Uterus (tissue), 2 donors: Measurements from ENCODE around the gene GGCX.

Experiments used
- POLR2A ChIP-seq, 2 donors: fragments of 450-650 bp; IDR thresholded peaks; one replicate each; pipeline ENCODE4 v1.6.1; 2016; ENCODE audit warnings: antibody characterized with exemption in 2 of 2, mild to moderate bottlenecking in 1 of 2, moderate library complexity in 1 of 2
- TF ChIP-seq, protein P1 (sequence below), 4 experiments: fragments of 200-600 bp in 2 of 4; fragments of 450-650 bp in 2 of 4; sonication (generic) in 2 of 4; IDR thresholded peaks; one replicate each; pipeline ENCODE4 v1.5.1; 2016 to 2019; ENCODE audit warnings: antibody characterized with exemption in 4 of 4, mild to moderate bottlenecking in 2 of 4, moderate library complexity in 1 of 4

GRCh38 chr2:85604568-85605339 is 43.5 kb upstream of the GGCX start:
- TF ChIP-seq, protein P1, sequence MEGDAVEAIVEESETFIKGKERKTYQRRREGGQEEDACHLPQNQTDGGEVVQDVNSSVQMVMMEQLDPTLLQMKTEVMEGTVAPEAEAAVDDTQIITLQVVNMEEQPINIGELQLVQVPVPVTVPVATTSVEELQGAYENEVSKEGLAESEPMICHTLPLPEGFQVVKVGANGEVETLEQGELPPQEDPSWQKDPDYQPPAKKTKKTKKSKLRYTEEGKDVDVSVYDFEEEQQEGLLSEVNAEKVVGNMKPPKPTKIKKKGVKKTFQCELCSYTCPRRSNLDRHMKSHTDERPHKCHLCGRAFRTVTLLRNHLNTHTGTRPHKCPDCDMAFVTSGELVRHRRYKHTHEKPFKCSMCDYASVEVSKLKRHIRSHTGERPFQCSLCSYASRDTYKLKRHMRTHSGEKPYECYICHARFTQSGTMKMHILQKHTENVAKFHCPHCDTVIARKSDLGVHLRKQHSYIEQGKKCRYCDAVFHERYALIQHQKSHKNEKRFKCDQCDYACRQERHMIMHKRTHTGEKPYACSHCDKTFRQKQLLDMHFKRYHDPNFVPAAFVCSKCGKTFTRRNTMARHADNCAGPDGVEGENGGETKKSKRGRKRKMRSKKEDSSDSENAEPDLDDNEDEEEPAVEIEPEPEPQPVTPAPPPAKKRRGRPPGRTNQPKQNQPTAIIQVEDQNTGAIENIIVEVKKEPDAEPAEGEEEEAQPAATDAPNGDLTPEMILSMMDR (IDR thresholded peaks at IDR 0.05) = no peak
- no peak for TF ChIP-seq POLR2A (IDR thresholded peaks at IDR 0.05)
